ENCODE measurements around the gene ZNF415.

- TF ChIP-seq CTCF (IDR thresholded peaks at IDR 0.05), result no peak
- no peak for TF ChIP-seq BHLHE40 (IDR thresholded peaks at IDR 0.05; ENCODE audit: low read depth, low read length)
- no peak for TF ChIP-seq JUN (IDR thresholded peaks at IDR 0.05)
- TF ChIP-seq GATA3 (IDR thresholded peaks at IDR 0.05; ENCODE audit: borderline replicate concordance), result no peak
- TF ChIP-seq CBX2 (IDR thresholded peaks at IDR 0.05; ENCODE audit: borderline replicate concordance, low read depth), result no peak
- no peak for TF ChIP-seq USF2 (IDR thresholded peaks at IDR 0.05)
- TF ChIP-seq NR3C1 (IDR thresholded peaks at IDR 0.05), result no peak
- TF ChIP-seq REST (IDR thresholded peaks at IDR 0.05), result no peak
- no peak for TF ChIP-seq MAFK (IDR thresholded peaks at IDR 0.05; ENCODE audit: partially characterized antibody)
- no peak for TF ChIP-seq ZNF302 (CRISPR knock-in tag; IDR thresholded peaks at IDR 0.05)
- TF ChIP-seq CBX8 (IDR thresholded peaks at IDR 0.05), result no peak
- no peak for TF ChIP-seq TP53 (CRISPR knock-in tag; IDR thresholded peaks at IDR 0.05)
Measured at GRCh38 chr19:53136432-53136831, 3.7 kb upstream of the ZNF415 start.
